GM12878 (cell line): ENCODE measurements around the gene GRIK2. TPM values are rescaled to one million over a fixed set of nuclear protein-coding genes. Genes with fewer than 3 reads are reported as not detected.

ENCODE experiments used
- ATAC-seq: fragments of 200-7000 bp; cut with Tn5 transposase; 3 replicates; pipeline ENCODE4 v1.9.1; 2020; ENCODE audit warnings: mild to moderate bottlenecking, moderate library complexity
- BruUV-seq: library from RNA; stranded (reverse); fragments of 400-500 nt; replicated peaks from 2 replicates; lab custom pipeline; 2021; lab: Mats Ljungman, UMichigan
- CTCF ChIA-PET: fragments of 300-600 bp; sonication (Branson Sonifier 250); formaldehyde crosslinking; extraction: SDS; loops from one replicate; lab custom pipeline; 2021; ENCODE audit warnings: inconsistent platforms; lab: Yijun Ruan, JAX
- POLR2A ChIA-PET: fragments of 350-600 bp; formaldehyde crosslinking; extraction: SDS; loops from one replicate; lab custom pipeline; 2021; ENCODE audit warnings: inconsistent platforms; lab: Charles Lee
- RAD21 ChIA-PET: fragments of 300-600 bp; sonication (Branson Sonifier 250); formaldehyde crosslinking; loops from one replicate; lab custom pipeline; 2023; ENCODE audit warnings: antibody characterized with exemption; ENCODE audit not compliant: unreplicated experiment; lab: Charles Lee
- SMC1A ChIA-PET: fragments of 300-600 bp; sonication (Branson Sonifier 250); formaldehyde crosslinking; loops from one replicate; lab custom pipeline; 2023; ENCODE audit not compliant: unreplicated experiment, uncharacterized antibody; lab: Charles Lee
- DNase-seq: peaks from one replicate; pipeline ENCODE4 v3.0.0-alpha.2; 2011; ENCODE audit warnings: low read depth, low spot score
- FAIRE-seq: peaks from 3 replicates; lab custom pipeline; 2011; peaks lifted over from hg19 to GRCh38; lab: Jason Lieb, UNC
- H2AFZ ChIP-seq: 2 replicates; pipeline ENCODE4 v1.6.0; 2011; ENCODE audit warnings: low read depth, low read length, control low read depth; ENCODE audit not compliant: control insufficient read depth
- H3K27ac ChIP-seq: 2 replicates; pipeline ENCODE4 v1.5.1; 2011; ENCODE audit warnings: control low read depth; ENCODE audit not compliant: control insufficient read depth, insufficient read depth
- H3K27me3 ChIP-seq, 2 experiments: replicated peaks in 1 of 2; 2 replicates each; pipeline versions ENCODE4 v1.6.0 to v1.6.1; 2011; ENCODE audit warnings: low read length in 1 of 2; ENCODE audit not compliant: control insufficient read depth in 2 of 2, insufficient read depth in 2 of 2
- H3K36me3 ChIP-seq, 2 experiments: 2 replicates each; pipeline ENCODE4 v1.5.1; 2011; ENCODE audit warnings: low read length in 1 of 2; ENCODE audit not compliant: control insufficient read depth in 2 of 2, insufficient read depth in 2 of 2
- H3K4me1 ChIP-seq: 2 replicates; pipeline ENCODE4 v1.6.1; 2011; ENCODE audit warnings: mild to moderate bottlenecking, low read length, moderate library complexity, mixed read lengths; ENCODE audit not compliant: control insufficient read depth, insufficient read depth
- H3K4me2 ChIP-seq: 2 replicates; pipeline ENCODE4 v1.6.0; 2011; ENCODE audit warnings: control low read depth; ENCODE audit not compliant: control insufficient read depth, insufficient read depth
- H3K4me3 ChIP-seq: fragments of 200-600 bp; sonication (generic); 2 replicates; pipeline ENCODE4 v1.5.1; 2016
- H3K79me2 ChIP-seq: 2 replicates; pipeline ENCODE4 v1.6.0; 2011; ENCODE audit warnings: low read length; ENCODE audit not compliant: control insufficient read depth, insufficient read depth
- H3K9ac ChIP-seq: 2 replicates; pipeline ENCODE4 v1.8.0; 2011; ENCODE audit warnings: low read length, control low read depth, mixed read lengths; ENCODE audit not compliant: control insufficient read depth, insufficient read depth
- H3K9me3 ChIP-seq: replicated peaks from 3 replicates; pipeline ENCODE4 v1.5.1; 2011; ENCODE audit warnings: mild to moderate bottlenecking, low read length; ENCODE audit not compliant: control insufficient read depth, insufficient read depth
- H4K20me1 ChIP-seq: 2 replicates; pipeline ENCODE4 v1.6.0; 2011; ENCODE audit not compliant: control insufficient read depth, insufficient read depth
- CREM ChIP-seq: IDR thresholded peaks from 2 replicates; pipeline ENCODE4 v1.6.1; 2014; ENCODE audit warnings: antibody characterized with exemption, low read depth
- CUX1 ChIP-seq: IDR thresholded peaks from 2 replicates; pipeline ENCODE4 v1.6.1; 2012; ENCODE audit warnings: improper control_type of control experiment, low read depth, low read length; ENCODE audit not compliant: insufficient replicate concordance
- LARP7 ChIP-seq: fragments of 450-650 bp; IDR thresholded peaks from 2 replicates; pipeline ENCODE4 v1.6.1; 2017; ENCODE audit warnings: mild to moderate bottlenecking
- MAX ChIP-seq: IDR thresholded peaks from 2 replicates; pipeline ENCODE4 v1.6.1; 2012; ENCODE audit warnings: low read depth, low read length, improper control_type of control experiment
- MEF2B ChIP-seq: fragments of 450-650 bp; IDR thresholded peaks from 2 replicates; pipeline ENCODE4 v1.6.1; 2018; ENCODE audit warnings: mild to moderate bottlenecking, moderate library complexity; ENCODE audit not compliant: partially characterized antibody, poor library complexity, severe bottlenecking
- MYB ChIP-seq: fragments of 150-350 bp; IDR thresholded peaks from 2 replicates; pipeline ENCODE4 v1.6.1; 2014; ENCODE audit warnings: mild to moderate bottlenecking, low read depth, low read length, borderline replicate concordance
- SMAD1 ChIP-seq: fragments of 450-650 bp; IDR thresholded peaks from 2 replicates; pipeline ENCODE4 v1.6.1; 2018; ENCODE audit warnings: mild to moderate bottlenecking, low read depth; ENCODE audit not compliant: partially characterized antibody
- SP1 ChIP-seq: IDR thresholded peaks from one replicate; pipeline ENCODE4 v1.6.1; 2011; ENCODE audit warnings: low read depth, low read length
- STAT3 ChIP-seq: IDR thresholded peaks from 2 replicates; pipeline ENCODE4 v1.6.1; 2011; ENCODE audit warnings: low read depth, low read length, improper control_type of control experiment
- SUZ12 ChIP-seq: fragments of 200-600 bp; sonication (generic); IDR thresholded peaks from one replicate; pipeline ENCODE4 v1.6.1; 2018; ENCODE audit warnings: antibody characterized with exemption, mild to moderate bottlenecking; ENCODE audit not compliant: unreplicated experiment
- WGBS: methylation state at CpG from one replicate; pipeline ENCODE4 v1.1.6; 2016; ENCODE audit warnings: low lambda C conversion rate; ENCODE audit not compliant: insufficient replicate concordance, insufficient coverage; ENCODE audit errors: missing lambda C conversion rate; 5-methylcytosine and 5-hydroxymethylcytosine counted together
- in situ Hi-C: fragments of 300-500 bp; cut with MboI; formaldehyde crosslinking; loops from 9 replicates; pipeline ENCODE4 v1.14.3; 2018; ENCODE audit warnings: mixed read lengths
- intact Hi-C: fragments of 100-400 bp; cut with micrococcal nuclease; formaldehyde crosslinking; loops from one replicate; pipeline ENCODE4 v1.14.2; 2022; ENCODE audit not compliant: unreplicated experiment
- polyA plus RNA-seq, 11 experiments: library from polyadenylated mRNA; depleted of rRNA in 4 of 11; unstranded in 6 of 11; stranded (reverse) in 5 of 11; fragments of >200 nt; fragmentation: Nextera tagmentation in 4 of 11; fragmentation: Illumina TruSeq in 1 of 11; extraction: Ambion mirVana in 4 of 11; extraction: Trizol in 1 of 11; gene quantifications; 1 replicate in 1 of 11; 2 replicates in 10 of 11; pipeline versions ENCODE4 v1.2.1 to v1.2.3, GENCODE V29; 2011 to 2016; ENCODE audit warnings: inconsistent platforms in 2 of 11, missing spikeins in 2 of 11, low read depth in 1 of 11
- total RNA-seq, 4 experiments: library from RNA; depleted of rRNA in 3 of 4; stranded (reverse); fragments of >200 nt in 3 of 4; fragmentation: Illumina TruSeq in 1 of 4; extraction: Trizol in 1 of 4; gene quantifications; 2 replicates each; pipeline versions ENCODE4 v1.2.1 to v1.2.3, GENCODE V29; 2013 to 2021
- TF ChIP-seq, protein P1 (sequence below): fragments of 450-650 bp; IDR thresholded peaks from 2 replicates; pipeline ENCODE4 v1.6.1; 2016; ENCODE audit warnings: mild to moderate bottlenecking, moderate library complexity, borderline replicate concordance
- TF ChIP-seq, protein P2 (sequence below): IDR thresholded peaks from 2 replicates; pipeline ENCODE4 v1.6.1; 2012; ENCODE audit warnings: low read depth, low read length, improper control_type of control experiment

The GRIK2 gene
- total and polyA plus RNA-seq, 10 of the 15 experiments (the other 5 are each of a cell fraction or from before 2014, with no cell fraction given): not detected

- in situ Hi-C loops: no loop called here
- no peak overlapping the region for H2AFZ ChIP-seq
- 14% methylated on average over 3 of the region's 3 CpGs for WGBS
- RAD21 ChIA-PET: no interaction called here
- POLR2A ChIA-PET: no interaction called here
- no peaks in the 10 kb centered on the region for H3K4me1 ChIP-seq
- FAIRE-seq (no peak), ATAC-seq (no peak), DNase-seq (no peak)
- H3K4me3 ChIP-seq: no peak overlapping the region
- BruUV-seq: no TSS peak
- H4K20me1 ChIP-seq: no peaks in the 10 kb centered on the region
- H3K79me2 ChIP-seq: no peaks in the 10 kb centered on the region
- CTCF ChIA-PET: no interaction called here
- no peak overlapping the region for H3K4me2 ChIP-seq
- no peaks in the 10 kb centered on the region for H3K27me3 ChIP-seq
- no peak overlapping the region for H3K27ac ChIP-seq
- intact Hi-C loops: no loop called here
- SMC1A ChIA-PET: no interaction called here
- H3K9ac ChIP-seq: no peak overlapping the region
- H3K36me3 ChIP-seq: no peaks in the 10 kb centered on the region
- no peaks in the 10 kb centered on the region for H3K9me3 ChIP-seq
- no peak for TF ChIP-seq LARP7
- no peak for TF ChIP-seq SMAD1
- TF ChIP-seq, protein P1, sequence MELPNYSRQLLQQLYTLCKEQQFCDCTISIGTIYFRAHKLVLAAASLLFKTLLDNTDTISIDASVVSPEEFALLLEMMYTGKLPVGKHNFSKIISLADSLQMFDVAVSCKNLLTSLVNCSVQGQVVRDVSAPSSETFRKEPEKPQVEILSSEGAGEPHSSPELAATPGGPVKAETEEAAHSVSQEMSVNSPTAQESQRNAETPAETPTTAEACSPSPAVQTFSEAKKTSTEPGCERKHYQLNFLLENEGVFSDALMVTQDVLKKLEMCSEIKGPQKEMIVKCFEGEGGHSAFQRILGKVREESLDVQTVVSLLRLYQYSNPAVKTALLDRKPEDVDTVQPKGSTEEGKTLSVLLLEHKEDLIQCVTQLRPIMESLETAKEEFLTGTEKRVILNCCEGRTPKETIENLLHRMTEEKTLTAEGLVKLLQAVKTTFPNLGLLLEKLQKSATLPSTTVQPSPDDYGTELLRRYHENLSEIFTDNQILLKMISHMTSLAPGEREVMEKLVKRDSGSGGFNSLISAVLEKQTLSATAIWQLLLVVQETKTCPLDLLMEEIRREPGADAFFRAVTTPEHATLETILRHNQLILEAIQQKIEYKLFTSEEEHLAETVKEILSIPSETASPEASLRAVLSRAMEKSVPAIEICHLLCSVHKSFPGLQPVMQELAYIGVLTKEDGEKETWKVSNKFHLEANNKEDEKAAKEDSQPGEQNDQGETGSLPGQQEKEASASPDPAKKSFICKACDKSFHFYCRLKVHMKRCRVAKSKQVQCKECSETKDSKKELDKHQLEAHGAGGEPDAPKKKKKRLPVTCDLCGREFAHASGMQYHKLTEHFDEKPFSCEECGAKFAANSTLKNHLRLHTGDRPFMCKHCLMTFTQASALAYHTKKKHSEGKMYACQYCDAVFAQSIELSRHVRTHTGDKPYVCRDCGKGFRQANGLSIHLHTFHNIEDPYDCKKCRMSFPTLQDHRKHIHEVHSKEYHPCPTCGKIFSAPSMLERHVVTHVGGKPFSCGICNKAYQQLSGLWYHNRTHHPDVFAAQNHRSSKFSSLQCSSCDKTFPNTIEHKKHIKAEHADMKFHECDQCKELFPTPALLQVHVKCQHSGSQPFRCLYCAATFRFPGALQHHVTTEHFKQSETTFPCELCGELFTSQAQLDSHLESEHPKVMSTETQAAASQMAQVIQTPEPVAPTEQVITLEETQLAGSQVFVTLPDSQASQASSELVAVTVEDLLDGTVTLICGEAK: no peak
- TF ChIP-seq SP1: no peak
- TF ChIP-seq MAX: no peak
- no peak for TF ChIP-seq SUZ12
- TF ChIP-seq MYB: no peak
- TF ChIP-seq CUX1: no peak
- no peak for TF ChIP-seq STAT3
- TF ChIP-seq, protein P2, sequence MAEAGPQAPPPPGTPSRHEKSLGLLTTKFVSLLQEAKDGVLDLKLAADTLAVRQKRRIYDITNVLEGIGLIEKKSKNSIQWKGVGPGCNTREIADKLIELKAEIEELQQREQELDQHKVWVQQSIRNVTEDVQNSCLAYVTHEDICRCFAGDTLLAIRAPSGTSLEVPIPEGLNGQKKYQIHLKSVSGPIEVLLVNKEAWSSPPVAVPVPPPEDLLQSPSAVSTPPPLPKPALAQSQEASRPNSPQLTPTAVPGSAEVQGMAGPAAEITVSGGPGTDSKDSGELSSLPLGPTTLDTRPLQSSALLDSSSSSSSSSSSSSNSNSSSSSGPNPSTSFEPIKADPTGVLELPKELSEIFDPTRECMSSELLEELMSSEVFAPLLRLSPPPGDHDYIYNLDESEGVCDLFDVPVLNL: no peak
- TF ChIP-seq MEF2B: no peak
- TF ChIP-seq CREM: no peak
Observed at GRCh38 chr6:101545191-101545590, 151.7 kb downstream of the GRIK2 start.
